Right atrium auricular region (tissue), 2 donors: ENCODE results near the gene RBM8A. TPM values are rescaled to one million over a fixed set of nuclear protein-coding genes. Genes with fewer than 3 reads are reported as not detected.

Experiments used
- DNase-seq: peaks from one replicate; pipeline ENCODE4 v3.0.0-alpha.2; 2019; ENCODE audit warnings: low spot score
- H3K27ac ChIP-seq, 2 donors: fragments of 200-600 bp; sonication (generic); 1 replicate in 1 of 2; 2 replicates in 1 of 2; pipeline ENCODE4 v1.5.1; 2016 to 2019
- H3K27me3 ChIP-seq, 2 donors: fragments of 200-600 bp; sonication (generic); one replicate each; pipeline versions ENCODE4 v1.5.1 to v1.6.0; 2017 to 2019
- H3K36me3 ChIP-seq: fragments of 200-600 bp; sonication (generic); one replicate; pipeline ENCODE4 v1.5.1; 2016
- H3K4me1 ChIP-seq, 2 donors: fragments of 200-600 bp; sonication (generic); one replicate each; pipeline versions ENCODE4 v1.5.1 to v1.6.0; 2017 to 2019
- H3K4me3 ChIP-seq, 2 donors: fragments of 200-600 bp; sonication (generic); 1 replicate in 1 of 2; 2 replicates in 1 of 2; pipeline ENCODE4 v1.5.1; 2017 to 2019; ENCODE audit warnings: mild to moderate bottlenecking in 1 of 2, moderate library complexity in 1 of 2
- H3K9me3 ChIP-seq, 2 donors: fragments of 200-600 bp; sonication (generic); one replicate each; pipeline ENCODE4 v1.5.1; 2019
- total RNA-seq, 2 donors: library from RNA; depleted of rRNA; stranded (reverse); fragments of >200 nt; gene quantifications; one replicate each; pipeline ENCODE4 v1.1.0, GENCODE V29; 2016
- TF ChIP-seq, protein P1 (sequence below), 2 donors: fragments of 200-600 bp; sonication (generic); IDR thresholded peaks; one replicate each; pipeline ENCODE4 v1.5.1; 2019; ENCODE audit warnings: antibody characterized with exemption in 2 of 2

The RBM8A gene
- total RNA-seq, 2 donors from 2014 or later, result 75.2 to 91.1 TPM

GRCh38 chr1:145918144-145918991 lies 8.9 kb downstream of the RBM8A start, which contains the start of gene PEX11B:
PEX11B (minus strand) TSS chr1:145918717; CDS start chr1:145918688, 29 bp downstream.
- peak; percentile 92 for DNase-seq
- Histone ChIP-seq H3K9me3 (no peaks in the 10 kb centered on the region), H3K36me3 (peaks cover 19% of the 10 kb centered on the region), H3K4me3 (peak within 1 kb of the TSS; percentile 87 to 91), H3K27ac (peak within 1 kb of the TSS; percentile 87 to 92), H3K4me1 (peaks cover 0 to 29% of the 10 kb centered on the region in 2 donors), H3K27me3 (no peaks in the 10 kb centered on the region)
- TF ChIP-seq, protein P1, sequence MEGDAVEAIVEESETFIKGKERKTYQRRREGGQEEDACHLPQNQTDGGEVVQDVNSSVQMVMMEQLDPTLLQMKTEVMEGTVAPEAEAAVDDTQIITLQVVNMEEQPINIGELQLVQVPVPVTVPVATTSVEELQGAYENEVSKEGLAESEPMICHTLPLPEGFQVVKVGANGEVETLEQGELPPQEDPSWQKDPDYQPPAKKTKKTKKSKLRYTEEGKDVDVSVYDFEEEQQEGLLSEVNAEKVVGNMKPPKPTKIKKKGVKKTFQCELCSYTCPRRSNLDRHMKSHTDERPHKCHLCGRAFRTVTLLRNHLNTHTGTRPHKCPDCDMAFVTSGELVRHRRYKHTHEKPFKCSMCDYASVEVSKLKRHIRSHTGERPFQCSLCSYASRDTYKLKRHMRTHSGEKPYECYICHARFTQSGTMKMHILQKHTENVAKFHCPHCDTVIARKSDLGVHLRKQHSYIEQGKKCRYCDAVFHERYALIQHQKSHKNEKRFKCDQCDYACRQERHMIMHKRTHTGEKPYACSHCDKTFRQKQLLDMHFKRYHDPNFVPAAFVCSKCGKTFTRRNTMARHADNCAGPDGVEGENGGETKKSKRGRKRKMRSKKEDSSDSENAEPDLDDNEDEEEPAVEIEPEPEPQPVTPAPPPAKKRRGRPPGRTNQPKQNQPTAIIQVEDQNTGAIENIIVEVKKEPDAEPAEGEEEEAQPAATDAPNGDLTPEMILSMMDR (IDR thresholded peaks at IDR 0.05), result no peak

GRCh38 chr1:145917595-145917994 lies 9.7 kb downstream of the RBM8A start:
- H3K9me3 ChIP-seq, result no peaks in the 10 kb centered on the region
- peak overlapping the region; percentile 87 to 91 for H3K4me3 ChIP-seq
- H3K4me1 ChIP-seq, result peaks cover 0 to 29% of the 10 kb centered on the region in 2 donors
- H3K36me3 ChIP-seq, result peaks cover 21% of the 10 kb centered on the region
- TF ChIP-seq, protein P1 (IDR thresholded peaks at IDR 0.05), result no peak
- DNase-seq, result no peak
- H3K27me3 ChIP-seq, result no peaks in the 10 kb centered on the region
- H3K27ac ChIP-seq, result peak overlapping the region in 1 of 2 donors; percentile 87

DNA sequence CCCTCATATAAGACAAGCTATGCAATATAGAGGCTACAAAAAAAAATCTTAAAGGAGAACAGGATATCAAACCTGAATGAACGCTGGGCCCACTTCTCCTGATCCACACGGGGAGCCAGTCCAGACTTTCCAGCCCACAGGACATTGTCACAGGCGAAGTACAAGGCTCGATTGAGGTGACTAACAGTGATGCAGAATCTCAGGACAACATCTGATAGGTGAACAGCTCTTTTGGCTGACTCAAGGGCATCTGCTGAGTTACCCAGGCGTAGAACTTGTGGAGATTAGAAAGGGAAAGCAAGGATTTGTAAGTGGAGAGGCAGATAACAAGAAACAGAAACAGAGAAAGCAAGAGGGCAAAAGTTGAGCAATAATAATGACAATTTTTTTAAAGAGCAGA lies 10.5 kb downstream of the RBM8A start:
- TF ChIP-seq, protein P1 (IDR thresholded peaks at IDR 0.05), result no peak
- H3K27ac ChIP-seq, result no peak overlapping the region
- no peaks in the 10 kb centered on the region for H3K9me3 ChIP-seq
- peaks cover 0 to 29% of the 10 kb centered on the region in 2 donors for H3K4me1 ChIP-seq
- DNase-seq, result no peak
- H3K4me3 ChIP-seq, result no peak overlapping the region
- H3K27me3 ChIP-seq, result no peaks in the 10 kb centered on the region
- peaks cover 28% of the 10 kb centered on the region for H3K36me3 ChIP-seq

DNA sequence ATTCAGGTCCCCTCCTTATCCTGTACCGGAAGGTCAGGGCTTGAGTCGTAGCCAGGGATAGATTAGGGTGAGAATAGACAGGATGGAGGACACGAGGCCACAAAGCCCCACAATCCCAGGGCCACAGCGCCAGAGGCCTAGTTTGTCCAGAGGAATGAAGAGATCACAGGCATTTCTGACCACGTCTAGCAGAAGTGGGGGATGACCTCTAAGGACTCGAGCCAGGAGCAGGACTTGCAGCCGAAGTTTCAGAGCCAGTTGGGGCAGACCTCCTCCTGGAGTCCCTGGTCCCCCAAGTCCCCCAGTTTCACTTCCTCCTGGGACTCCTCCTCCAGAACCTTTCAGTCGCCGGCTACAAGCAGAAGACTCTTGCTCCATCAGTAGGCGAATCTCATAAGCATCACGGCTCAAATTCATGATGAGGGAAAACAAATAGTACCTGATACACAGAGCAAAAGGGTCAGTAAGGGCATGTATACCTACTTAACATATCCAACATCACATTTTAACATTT lies 15.1 kb downstream of the RBM8A start:
- Histone ChIP-seq H3K27ac (no peak overlapping the region), H3K4me1 (peaks cover 0 to 27% of the 10 kb centered on the region in 2 donors), H3K9me3 (no peaks in the 10 kb centered on the region), H3K27me3 (no peaks in the 10 kb centered on the region), H3K4me3 (no peak overlapping the region), H3K36me3 (peaks cover 41% of the 10 kb centered on the region)
- TF ChIP-seq, protein P1 (IDR thresholded peaks at IDR 0.05), result no peak
- no peak for DNase-seq

GRCh38 chr1:145908653-145909052 lies 18.6 kb downstream of the RBM8A start:
- Histone ChIP-seq H3K4me1 (peaks cover 0 to 18% of the 10 kb centered on the region in 2 donors), H3K27ac (peak overlapping the region; percentile 2 to 33), H3K9me3 (no peaks in the 10 kb centered on the region), H3K27me3 (no peaks in the 10 kb centered on the region), H3K36me3 (peaks cover 24% of the 10 kb centered on the region), H3K4me3 (no peak overlapping the region)
- TF ChIP-seq, protein P1 (IDR thresholded peaks at IDR 0.05), result no peak
- no peak for DNase-seq
